PC-9 (cell line): Measurements from ENCODE around the gene MFSD6L. TPM values are rescaled to one million over a fixed set of nuclear protein-coding genes. Genes with fewer than 3 reads are reported as not detected.

ENCODE experiments used
- BruUV-seq: library from RNA; stranded (reverse); fragments of 400-500 nt; replicated peaks from 2 replicates; lab custom pipeline; 2021; lab: Mats Ljungman, UMichigan
- CTCF ChIA-PET: fragments of 300-600 bp; sonication (Branson Sonifier 250); formaldehyde crosslinking; loops from one replicate; lab custom pipeline; 2022; ENCODE audit warnings: antibody characterized with exemption; lab: Charles Lee
- POLR2A ChIA-PET: fragments of 300-600 bp; sonication (Branson Sonifier 250); formaldehyde crosslinking; loops from one replicate; lab custom pipeline; 2022; ENCODE audit warnings: antibody characterized with exemption; ENCODE audit not compliant: unreplicated experiment; lab: Charles Lee
- DNase-seq, 2 experiments: peaks; one replicate each; pipeline versions ENCODE4 v3.0.0 to v3.0.0-alpha.2; 2015 to 2022; ENCODE audit warnings: mixed read lengths in 1 of 2
- H2AFZ ChIP-seq: fragments of 200-600 bp; sonication (generic); 2 replicates; pipeline ENCODE4 v1.8.1; 2017; ENCODE audit warnings: antibody characterized with exemption
- H3F3A ChIP-seq: fragments of 200-600 bp; sonication (generic); 2 replicates; pipeline ENCODE4 v1.8.1; 2017; ENCODE audit warnings: antibody characterized with exemption, mild to moderate bottlenecking, low read depth; ENCODE audit not compliant: insufficient read depth
- H3K27ac ChIP-seq: fragments of 200-600 bp; sonication (generic); 2 replicates; pipeline ENCODE4 v1.6.1; 2016; ENCODE audit warnings: mixed run types
- H3K27me3 ChIP-seq: fragments of 200-600 bp; sonication (generic); 2 replicates; pipeline ENCODE4 v1.6.1; 2016; ENCODE audit warnings: low read depth, mixed run types; ENCODE audit not compliant: insufficient read depth
- H3K36me3 ChIP-seq: fragments of 200-600 bp; sonication (generic); 2 replicates; pipeline ENCODE4 v1.6.1; 2016; ENCODE audit warnings: low read depth, mixed run types
- H3K4me1 ChIP-seq: fragments of 200-600 bp; sonication (generic); replicated peaks from 2 replicates; pipeline ENCODE4 v1.6.1; 2016; ENCODE audit warnings: mixed run types; ENCODE audit not compliant: insufficient read depth
- H3K4me2 ChIP-seq: fragments of 200-600 bp; sonication (generic); 2 replicates; pipeline ENCODE4 v1.6.1; 2017; ENCODE audit warnings: mixed run types
- H3K4me3 ChIP-seq: fragments of 200-600 bp; sonication (generic); 2 replicates; pipeline ENCODE4 v1.6.1; 2016; ENCODE audit warnings: mixed run types
- H3K79me2 ChIP-seq: fragments of 200-600 bp; sonication (generic); 2 replicates; pipeline ENCODE4 v1.6.1; 2017; ENCODE audit warnings: low read depth, mixed run types
- H3K9me2 ChIP-seq: fragments of 200-600 bp; sonication (generic); 2 replicates; pipeline ENCODE4 v1.8.1; 2017; ENCODE audit warnings: mild to moderate bottlenecking; ENCODE audit not compliant: insufficient read depth
- H3K9me3 ChIP-seq: fragments of 200-600 bp; sonication (generic); 2 replicates; pipeline ENCODE4 v1.8.1; 2016; ENCODE audit warnings: low read depth; ENCODE audit not compliant: insufficient read depth
- H4K20me1 ChIP-seq: fragments of 200-600 bp; sonication (generic); 2 replicates; pipeline ENCODE4 v1.8.1; 2017; ENCODE audit not compliant: insufficient read depth
- CTCF ChIP-seq: fragments of 200-600 bp; sonication (generic); conservative IDR thresholded peaks from 2 replicates; pipeline ENCODE4 v1.6.1; 2017; ENCODE audit warnings: mixed run types, antibody characterized with exemption, mild to moderate bottlenecking, moderate library complexity
- EZH2 ChIP-seq: fragments of 200-600 bp; sonication (generic); IDR thresholded peaks from 2 replicates; pipeline ENCODE4 v1.8.0; 2017; ENCODE audit warnings: antibody characterized with exemption, low read depth
- intact Hi-C: fragments of 100-400 bp; cut with micrococcal nuclease; formaldehyde crosslinking; loops from one replicate; pipeline ENCODE4 v1.10.0; 2022; ENCODE audit not compliant: unreplicated experiment
- total RNA-seq: library from RNA; stranded (reverse); gene quantifications from 2 replicates; pipeline ENCODE4 v1.2.3, GENCODE V29; 2021

MFSD6L gene
- total RNA-seq, 1 experiment from 2014 or later, result not detected

- Histone ChIP-seq H3K4me3 (no peak overlapping the region), H3K9me3 (no peaks in the 10 kb centered on the region), H3K4me2 (no peak overlapping the region), H3K79me2 (no peaks in the 10 kb centered on the region), H3K9me2 (no peaks in the 10 kb centered on the region), H3K27me3 (0 out of 2 replicates have a peak, but pooled peaks cover 4% of the 10 kb centered on the region), H3K4me1 (no peaks in the 10 kb centered on the region), H4K20me1 (no peaks in the 10 kb centered on the region), H2AFZ (no peak overlapping the region), H3F3A (no peaks in the 10 kb centered on the region), H3K27ac (no peak overlapping the region), H3K36me3 (no peaks in the 10 kb centered on the region)
- intact Hi-C loops, result no loop called here
- no peak for DNase-seq
- BruUV-seq, result no TSS peak
- CTCF ChIA-PET, result no interaction called here
- TF ChIP-seq CTCF, result no peak
- no peak for TF ChIP-seq EZH2
- POLR2A ChIA-PET, result interaction anchor here (0.7 kb wide), 1 partner anchor 535 kb away, joined by 6 read pairs; no protein-coding TSS in a partner anchor
Measured at GRCh38 chr17:8781776-8782175, 17.4 kb downstream of the MFSD6L start.

- no peak for TF ChIP-seq CTCF
- TF ChIP-seq EZH2, result no peak
- no peaks in the 10 kb centered on the region for H3K36me3 ChIP-seq
- no peaks in the 10 kb centered on the region for H3F3A ChIP-seq
- no peak for DNase-seq
- no peak overlapping the region for H3K4me3 ChIP-seq
- no TSS peak for BruUV-seq
- no peak overlapping the region for H3K27ac ChIP-seq
- H4K20me1 ChIP-seq, result no peaks in the 10 kb centered on the region
- POLR2A ChIA-PET, result no interaction called here
- CTCF ChIA-PET, result no interaction called here
- H3K27me3 ChIP-seq, result peaks cover 9% of the 10 kb centered on the region; the same call in 1 of the 2 replicates
- no peak overlapping the region for H2AFZ ChIP-seq
- H3K9me2 ChIP-seq, result no peaks in the 10 kb centered on the region
- H3K4me1 ChIP-seq, result no peaks in the 10 kb centered on the region
- no peak overlapping the region for H3K4me2 ChIP-seq
- H3K9me3 ChIP-seq, result no peaks in the 10 kb centered on the region
- H3K79me2 ChIP-seq, result no peaks in the 10 kb centered on the region
- intact Hi-C loops, result no loop called here
Measured at GRCh38 chr17:8776881-8777280, 22.3 kb downstream of the MFSD6L start.

GRCh38 chr17:8776248-8776647 is 22.9 kb downstream of the MFSD6L start:
- intact Hi-C loops, result no loop called here
- TF ChIP-seq CTCF (no peak), EZH2 (no peak)
- Histone ChIP-seq H3F3A (no peaks in the 10 kb centered on the region), H3K4me1 (no peaks in the 10 kb centered on the region), H3K4me2 (no peak overlapping the region), H3K27me3 (peaks cover 9% of the 10 kb centered on the region; the same call in 1 of the 2 replicates), H4K20me1 (no peaks in the 10 kb centered on the region), H3K4me3 (no peak overlapping the region), H3K9me3 (no peaks in the 10 kb centered on the region), H2AFZ (no peak overlapping the region), H3K36me3 (no peaks in the 10 kb centered on the region), H3K79me2 (no peaks in the 10 kb centered on the region), H3K9me2 (no peaks in the 10 kb centered on the region), H3K27ac (no peak overlapping the region)
- POLR2A ChIA-PET, result no interaction called here
- CTCF ChIA-PET, result no interaction called here
- BruUV-seq, result no TSS peak
- DNase-seq, result no peak
